Activated T-cell treated with anti-CD3 and anti-CD28 coated beads, Interleukin-2, amount 50 U/mL, for 24 hours (primary cell): ENCODE results near the gene UGGT2.
"Not testable (repeated sequence)": the region's sequence is repeated elsewhere in the genome, so short reads cannot be mapped to it uniquely, and the experiment has no call there.

Experiments
- DNase-seq: peaks from one replicate; pipeline ENCODE4 v3.0.0-alpha.2; 2020
- H3K27ac Mint-ChIP-seq: 2 replicates; pipeline ENCODE4 v1.8.0; 2020; ENCODE audit warnings: mild to moderate bottlenecking, mixed read lengths
- H3K27me3 Mint-ChIP-seq: 2 replicates; pipeline ENCODE4 v1.8.0; 2020; ENCODE audit warnings: mixed read lengths
- H3K36me3 Mint-ChIP-seq: 2 replicates; pipeline ENCODE4 v1.8.0; 2020; ENCODE audit warnings: low read depth, mixed read lengths
- H3K4me1 Mint-ChIP-seq: 2 replicates; pipeline ENCODE4 v1.8.0; 2020; ENCODE audit warnings: low read depth, mixed read lengths
- H3K4me3 Mint-ChIP-seq: 2 replicates; pipeline ENCODE4 v1.8.0; 2020; ENCODE audit warnings: mild to moderate bottlenecking, moderate library complexity, mixed read lengths
- H3K9me3 Mint-ChIP-seq: 2 replicates; pipeline ENCODE4 v1.8.0; 2020; ENCODE audit warnings: mixed read lengths

Gene UGGT2

DNA sequence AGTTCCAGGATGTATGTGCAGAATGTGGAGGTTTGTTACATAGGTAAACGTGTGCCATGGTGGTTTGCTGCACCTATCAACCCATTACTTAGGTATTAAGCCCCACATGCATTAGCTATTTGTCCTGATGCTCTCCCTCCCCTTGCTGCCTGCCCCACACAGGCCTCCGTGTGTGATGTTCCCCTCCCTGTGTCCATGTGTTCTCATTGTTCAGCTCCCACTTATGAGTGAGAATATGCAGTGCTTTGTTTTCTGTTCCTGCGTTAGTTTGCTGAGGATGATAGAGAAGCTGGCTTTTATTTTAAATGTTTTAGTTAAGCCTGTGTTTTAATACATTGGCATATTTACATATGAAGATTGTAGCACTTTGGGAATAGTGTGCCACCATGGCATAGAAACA is 290.6 kb downstream of the UGGT2 start:
- H3K9me3 Mint-ChIP-seq, H3K4me1 Mint-ChIP-seq, H3K27ac Mint-ChIP-seq, H3K4me3 Mint-ChIP-seq, DNase-seq, H3K27me3 Mint-ChIP-seq: not testable (repeated sequence)
- peaks cover 78% of the 10 kb centered on the region for H3K36me3 Mint-ChIP-seq

DNA sequence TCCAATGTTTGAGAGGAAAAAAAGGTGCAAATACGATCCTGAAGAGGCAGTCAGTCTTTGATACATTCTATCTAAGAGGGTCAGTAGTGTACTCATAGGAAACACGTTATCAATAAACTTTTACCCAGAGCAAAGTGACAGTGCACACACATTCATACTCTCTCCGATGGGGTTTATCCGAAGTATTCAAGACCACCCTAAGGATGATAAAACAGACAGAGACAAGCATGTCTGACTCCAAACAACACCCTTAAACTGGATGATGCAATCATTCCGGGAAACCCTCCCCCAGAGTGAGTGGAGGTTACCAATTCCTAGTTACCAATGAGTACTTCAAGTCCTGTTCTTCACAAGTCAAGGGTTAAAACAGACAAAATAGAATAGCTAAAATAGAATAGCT is 297.1 kb downstream of the UGGT2 start:
- DNase-seq = no peak
- peaks cover 36% of the 10 kb centered on the region for H3K36me3 Mint-ChIP-seq
- no peaks in the 10 kb centered on the region for H3K9me3 Mint-ChIP-seq
- no peak overlapping the region for H3K4me3 Mint-ChIP-seq
- H3K4me1 Mint-ChIP-seq = peaks cover 8% of the 10 kb centered on the region
- no peaks in the 10 kb centered on the region for H3K27me3 Mint-ChIP-seq
- peak overlapping the region; percentile 48 for H3K27ac Mint-ChIP-seq

DNA sequence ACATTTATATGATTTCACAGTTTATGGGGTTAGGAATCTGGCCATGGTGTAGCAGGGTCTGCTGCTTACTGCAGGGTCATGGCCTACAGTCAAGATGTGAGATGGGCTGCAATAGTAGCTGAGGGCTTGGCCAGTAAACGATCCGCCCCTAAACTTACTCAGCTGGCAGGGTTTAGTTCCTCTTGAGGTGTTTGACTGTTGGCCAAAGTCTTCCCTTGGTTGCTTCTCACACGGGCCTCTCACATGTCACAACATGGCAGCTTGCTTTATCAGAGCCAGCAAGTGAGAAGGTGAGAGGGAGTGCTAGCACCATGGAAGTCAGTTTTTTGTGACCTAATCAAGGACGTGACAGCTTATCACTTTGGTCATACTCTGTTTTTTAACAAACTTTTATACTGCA is 299.1 kb downstream of the UGGT2 start:
- Mint-ChIP-seq H3K36me3 (peaks cover 21% of the 10 kb centered on the region), H3K9me3 (no peaks in the 10 kb centered on the region), H3K4me1 (peaks cover 8% of the 10 kb centered on the region), H3K4me3 (no peak overlapping the region), H3K27me3 (no peaks in the 10 kb centered on the region), H3K27ac (no peak overlapping the region)
- no peak for DNase-seq

DNA sequence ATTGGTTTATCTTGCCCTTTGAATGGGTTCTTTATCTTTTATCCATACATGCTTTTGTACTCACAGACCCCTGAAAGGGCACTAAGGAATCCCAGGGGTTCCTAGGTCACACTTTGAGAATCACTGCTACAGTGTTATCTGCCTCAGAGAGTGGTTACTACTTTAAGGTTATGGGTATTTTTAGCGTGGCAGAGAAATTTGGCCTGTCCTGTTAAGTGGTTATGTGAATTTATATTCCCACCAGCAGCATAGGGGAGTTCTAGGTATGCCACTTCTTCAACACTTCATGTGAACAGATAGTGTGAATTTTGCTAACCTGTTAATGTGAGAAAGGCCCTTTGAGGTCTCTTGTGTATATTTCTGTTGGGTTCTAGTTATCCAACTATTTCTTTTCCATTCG is 300.5 kb downstream of the UGGT2 start:
- peaks cover 12% of the 10 kb centered on the region for H3K36me3 Mint-ChIP-seq
- DNase-seq = no peak
- no peaks in the 10 kb centered on the region for H3K9me3 Mint-ChIP-seq
- no peak overlapping the region for H3K27ac Mint-ChIP-seq
- no peaks in the 10 kb centered on the region for H3K27me3 Mint-ChIP-seq
- no peak overlapping the region for H3K4me3 Mint-ChIP-seq
- peaks cover 8% of the 10 kb centered on the region for H3K4me1 Mint-ChIP-seq
